Liver (tissue), 3 donors: Measurements from ENCODE around the gene ENGASE.

Source experiments
- RAD21 ChIP-seq, 2 donors: IDR thresholded peaks; 2 replicates each; pipeline ENCODE4 v1.6.1; 2016; ENCODE audit warnings: antibody characterized with exemption in 2 of 2, mild to moderate bottlenecking in 2 of 2
- SP1 ChIP-seq: IDR thresholded peaks from 2 replicates; pipeline ENCODE4 v1.6.1; 2018; ENCODE audit warnings: antibody characterized with exemption, mild to moderate bottlenecking
- TF ChIP-seq, protein P1 (sequence below): IDR thresholded peaks from 2 replicates; pipeline ENCODE4 v1.6.1; 2016; ENCODE audit warnings: antibody characterized with exemption, mild to moderate bottlenecking
- TF ChIP-seq, protein P2 (sequence below): fragments of 150-350 bp; IDR thresholded peaks from 2 replicates; pipeline ENCODE4 v1.5.1; 2017; ENCODE audit warnings: improper control_type of control experiment, low read depth, low read length; ENCODE audit not compliant: missing input control
- donor health status: healthy.
- donor health status: healthy.

DNA sequence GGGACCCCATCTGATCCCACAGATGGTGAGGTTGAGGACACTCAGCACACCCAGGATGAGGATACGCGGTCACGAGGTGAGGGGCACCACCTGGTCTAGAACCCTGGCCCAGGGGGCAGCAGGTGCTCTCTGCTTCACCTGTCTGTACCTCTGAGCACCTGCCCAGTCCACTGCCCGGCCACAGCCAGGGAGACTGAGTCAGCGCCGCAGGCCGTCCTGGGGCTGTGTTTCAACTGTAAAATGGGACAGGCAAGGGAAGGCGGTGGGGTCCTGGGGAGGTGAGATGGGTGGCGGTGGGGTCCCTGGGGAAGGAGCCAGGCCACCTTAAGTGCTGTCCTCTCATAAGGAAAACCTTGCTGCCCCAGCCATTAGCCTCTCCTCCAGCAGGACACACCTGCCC is 60.4 kb downstream of the ENGASE start:
- TF ChIP-seq, protein P1, sequence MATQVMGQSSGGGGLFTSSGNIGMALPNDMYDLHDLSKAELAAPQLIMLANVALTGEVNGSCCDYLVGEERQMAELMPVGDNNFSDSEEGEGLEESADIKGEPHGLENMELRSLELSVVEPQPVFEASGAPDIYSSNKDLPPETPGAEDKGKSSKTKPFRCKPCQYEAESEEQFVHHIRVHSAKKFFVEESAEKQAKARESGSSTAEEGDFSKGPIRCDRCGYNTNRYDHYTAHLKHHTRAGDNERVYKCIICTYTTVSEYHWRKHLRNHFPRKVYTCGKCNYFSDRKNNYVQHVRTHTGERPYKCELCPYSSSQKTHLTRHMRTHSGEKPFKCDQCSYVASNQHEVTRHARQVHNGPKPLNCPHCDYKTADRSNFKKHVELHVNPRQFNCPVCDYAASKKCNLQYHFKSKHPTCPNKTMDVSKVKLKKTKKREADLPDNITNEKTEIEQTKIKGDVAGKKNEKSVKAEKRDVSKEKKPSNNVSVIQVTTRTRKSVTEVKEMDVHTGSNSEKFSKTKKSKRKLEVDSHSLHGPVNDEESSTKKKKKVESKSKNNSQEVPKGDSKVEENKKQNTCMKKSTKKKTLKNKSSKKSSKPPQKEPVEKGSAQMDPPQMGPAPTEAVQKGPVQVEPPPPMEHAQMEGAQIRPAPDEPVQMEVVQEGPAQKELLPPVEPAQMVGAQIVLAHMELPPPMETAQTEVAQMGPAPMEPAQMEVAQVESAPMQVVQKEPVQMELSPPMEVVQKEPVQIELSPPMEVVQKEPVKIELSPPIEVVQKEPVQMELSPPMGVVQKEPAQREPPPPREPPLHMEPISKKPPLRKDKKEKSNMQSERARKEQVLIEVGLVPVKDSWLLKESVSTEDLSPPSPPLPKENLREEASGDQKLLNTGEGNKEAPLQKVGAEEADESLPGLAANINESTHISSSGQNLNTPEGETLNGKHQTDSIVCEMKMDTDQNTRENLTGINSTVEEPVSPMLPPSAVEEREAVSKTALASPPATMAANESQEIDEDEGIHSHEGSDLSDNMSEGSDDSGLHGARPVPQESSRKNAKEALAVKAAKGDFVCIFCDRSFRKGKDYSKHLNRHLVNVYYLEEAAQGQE, result no peak
- TF ChIP-seq SP1, result no peak
- no peak for TF ChIP-seq RAD21 (IDR thresholded peaks at IDR 0.05)
- TF ChIP-seq, protein P2, sequence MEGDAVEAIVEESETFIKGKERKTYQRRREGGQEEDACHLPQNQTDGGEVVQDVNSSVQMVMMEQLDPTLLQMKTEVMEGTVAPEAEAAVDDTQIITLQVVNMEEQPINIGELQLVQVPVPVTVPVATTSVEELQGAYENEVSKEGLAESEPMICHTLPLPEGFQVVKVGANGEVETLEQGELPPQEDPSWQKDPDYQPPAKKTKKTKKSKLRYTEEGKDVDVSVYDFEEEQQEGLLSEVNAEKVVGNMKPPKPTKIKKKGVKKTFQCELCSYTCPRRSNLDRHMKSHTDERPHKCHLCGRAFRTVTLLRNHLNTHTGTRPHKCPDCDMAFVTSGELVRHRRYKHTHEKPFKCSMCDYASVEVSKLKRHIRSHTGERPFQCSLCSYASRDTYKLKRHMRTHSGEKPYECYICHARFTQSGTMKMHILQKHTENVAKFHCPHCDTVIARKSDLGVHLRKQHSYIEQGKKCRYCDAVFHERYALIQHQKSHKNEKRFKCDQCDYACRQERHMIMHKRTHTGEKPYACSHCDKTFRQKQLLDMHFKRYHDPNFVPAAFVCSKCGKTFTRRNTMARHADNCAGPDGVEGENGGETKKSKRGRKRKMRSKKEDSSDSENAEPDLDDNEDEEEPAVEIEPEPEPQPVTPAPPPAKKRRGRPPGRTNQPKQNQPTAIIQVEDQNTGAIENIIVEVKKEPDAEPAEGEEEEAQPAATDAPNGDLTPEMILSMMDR, result no peak
